GM13977 (cell line): Measurements from ENCODE around the gene RAB3C.

ENCODE experiments used
- DNase-seq: peaks from one replicate; pipeline ENCODE4 v3.0.0; 2012; ENCODE audit warnings: low spot score
- in situ Hi-C: fragments of 300-500 bp; cut with MboI; formaldehyde crosslinking; loops from one replicate; pipeline ENCODE4 v1.12.0; 2022; ENCODE audit warnings: low sequenced_read_pairs, low pct_unique_long_range_greater_than_20kb, mixed read lengths, inconsistent platforms; ENCODE audit not compliant: unreplicated experiment
- TF ChIP-seq, protein P1 (sequence below): IDR thresholded peaks from 2 replicates; pipeline ENCODE4 v1.5.1; 2012; ENCODE audit warnings: mild to moderate bottlenecking, control low read depth; ENCODE audit not compliant: insufficient read depth; ENCODE audit errors: extremely low read depth, missing control alignments

The RAB3C gene

DNA sequence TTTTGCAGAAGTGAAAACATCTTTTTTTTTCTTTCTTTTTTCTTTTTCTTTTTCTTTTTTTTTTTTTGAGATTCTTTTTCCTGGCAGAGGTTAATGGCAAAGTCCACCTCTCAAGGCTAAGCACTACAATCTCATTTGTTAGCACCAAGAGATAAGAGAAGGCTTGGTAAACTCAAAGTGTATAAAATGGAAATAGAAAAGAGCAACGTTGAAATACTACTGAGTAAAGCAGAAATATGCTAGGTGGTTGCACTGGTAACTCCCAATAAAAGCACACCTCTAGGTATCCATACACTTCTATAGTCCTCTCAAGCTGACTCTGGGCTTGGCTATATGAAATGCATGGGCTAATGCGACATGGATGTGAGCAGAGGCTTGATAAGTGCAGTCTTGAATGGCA is 188.9 kb downstream of the RAB3C start:
- in situ Hi-C loops: no loop called here
- TF ChIP-seq, protein P1, sequence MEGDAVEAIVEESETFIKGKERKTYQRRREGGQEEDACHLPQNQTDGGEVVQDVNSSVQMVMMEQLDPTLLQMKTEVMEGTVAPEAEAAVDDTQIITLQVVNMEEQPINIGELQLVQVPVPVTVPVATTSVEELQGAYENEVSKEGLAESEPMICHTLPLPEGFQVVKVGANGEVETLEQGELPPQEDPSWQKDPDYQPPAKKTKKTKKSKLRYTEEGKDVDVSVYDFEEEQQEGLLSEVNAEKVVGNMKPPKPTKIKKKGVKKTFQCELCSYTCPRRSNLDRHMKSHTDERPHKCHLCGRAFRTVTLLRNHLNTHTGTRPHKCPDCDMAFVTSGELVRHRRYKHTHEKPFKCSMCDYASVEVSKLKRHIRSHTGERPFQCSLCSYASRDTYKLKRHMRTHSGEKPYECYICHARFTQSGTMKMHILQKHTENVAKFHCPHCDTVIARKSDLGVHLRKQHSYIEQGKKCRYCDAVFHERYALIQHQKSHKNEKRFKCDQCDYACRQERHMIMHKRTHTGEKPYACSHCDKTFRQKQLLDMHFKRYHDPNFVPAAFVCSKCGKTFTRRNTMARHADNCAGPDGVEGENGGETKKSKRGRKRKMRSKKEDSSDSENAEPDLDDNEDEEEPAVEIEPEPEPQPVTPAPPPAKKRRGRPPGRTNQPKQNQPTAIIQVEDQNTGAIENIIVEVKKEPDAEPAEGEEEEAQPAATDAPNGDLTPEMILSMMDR: no peak
- no peak for DNase-seq

DNA sequence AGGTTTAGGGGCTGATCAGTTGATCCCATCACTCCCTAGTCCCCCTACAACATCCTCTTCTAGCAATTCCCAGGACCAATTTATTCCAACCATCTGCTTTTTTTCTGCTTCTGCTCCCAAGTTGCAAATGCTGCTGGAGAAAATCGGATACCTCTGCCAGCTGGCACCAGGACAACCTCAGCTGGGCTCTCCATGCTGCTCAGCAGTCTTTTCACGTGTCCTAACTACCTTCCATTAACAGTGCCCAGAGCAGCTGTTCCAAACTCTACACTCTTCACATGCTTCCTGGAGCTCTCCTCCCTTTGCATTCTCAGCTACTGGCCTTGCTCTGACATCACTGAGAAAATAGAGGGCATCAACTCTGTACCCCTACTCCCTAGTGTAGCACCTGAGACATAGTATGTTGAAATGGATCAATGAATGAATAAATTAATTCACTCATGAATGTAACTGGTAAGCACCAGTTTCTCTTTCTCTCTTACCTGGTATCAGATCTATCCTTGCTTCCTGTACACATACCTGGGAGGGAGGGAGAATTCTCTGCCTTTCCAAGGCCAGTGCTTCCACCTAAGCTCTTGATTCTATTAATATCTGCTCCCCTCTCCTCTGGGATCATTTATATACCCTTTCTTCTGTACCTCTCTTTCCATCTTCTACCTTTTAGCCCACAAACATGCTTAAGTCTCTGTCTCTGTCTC is 191.0 kb downstream of the RAB3C start:
- in situ Hi-C loops: no loop called here
- DNase-seq: no peak
- TF ChIP-seq, protein P1: no peak

DNA sequence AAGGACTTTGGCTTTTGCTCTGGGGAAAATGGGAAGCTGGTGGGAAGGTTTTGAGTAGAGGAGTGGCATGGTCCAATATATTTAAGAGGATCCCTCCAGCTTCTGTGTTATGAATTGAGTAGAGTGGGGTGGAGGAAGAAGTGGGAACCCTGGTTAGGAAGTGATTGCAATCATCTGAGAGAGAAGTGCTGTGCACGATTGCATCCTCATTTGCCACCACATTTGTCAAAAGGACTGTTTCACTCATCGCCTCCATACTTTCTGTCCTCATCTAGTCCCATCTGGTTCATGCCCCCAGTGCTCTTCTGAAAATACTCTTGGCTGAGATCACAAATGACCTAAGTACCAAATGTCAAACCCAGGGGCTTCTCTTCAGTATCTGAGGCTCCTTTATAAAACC is 192.1 kb downstream of the RAB3C start:
- in situ Hi-C loops: no loop called here
- TF ChIP-seq, protein P1: no peak

DNA sequence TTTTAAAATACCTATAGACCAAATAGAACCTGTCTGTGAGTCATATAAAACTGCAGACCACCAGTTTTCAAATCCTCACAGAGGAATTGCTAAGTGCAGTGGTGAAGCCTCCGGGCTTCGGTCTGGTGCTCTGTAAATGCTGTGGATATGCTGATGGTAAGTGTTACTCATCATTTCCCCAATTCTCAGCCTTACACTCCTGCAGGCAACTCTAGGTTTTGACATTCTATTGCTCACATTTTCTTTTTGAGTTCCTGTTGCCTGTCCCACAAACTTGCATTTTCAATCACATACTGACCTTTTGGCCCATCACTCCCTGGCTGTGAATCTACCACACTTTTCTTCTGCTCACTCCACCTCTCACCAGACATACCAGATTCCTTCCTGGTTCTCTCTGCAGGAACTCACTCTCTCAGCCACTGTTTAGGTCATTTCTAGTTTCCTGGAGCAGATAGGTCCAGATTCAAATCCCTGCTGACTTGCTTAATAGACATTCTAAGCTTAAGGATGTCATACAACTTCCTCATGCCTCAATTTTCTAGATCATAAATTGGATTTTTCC is 192.9 kb downstream of the RAB3C start:
- TF ChIP-seq, protein P1: no peak
- DNase-seq: no peak
- in situ Hi-C loops: no loop called here

More for the DNA sequence above, 192.1 kb downstream of the RAB3C start:
- no peak for DNase-seq

DNA sequence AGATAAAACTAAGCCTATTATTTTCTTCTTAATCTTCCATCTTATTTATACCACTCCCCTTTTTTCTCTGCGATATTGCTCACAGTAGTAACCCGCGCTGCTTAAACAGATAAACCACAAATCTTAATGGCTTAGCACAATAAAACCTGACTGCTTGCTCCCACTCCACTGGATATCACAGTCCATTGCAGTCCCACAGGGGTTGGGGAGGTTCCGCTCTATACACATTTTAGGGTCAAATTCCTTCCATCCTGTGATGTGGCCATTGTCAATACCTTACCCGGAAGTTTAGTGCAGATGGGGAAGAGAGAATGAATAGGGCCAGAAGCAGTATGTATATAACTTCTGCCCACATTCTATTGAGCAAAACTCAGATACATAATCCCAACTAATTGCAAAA is 193.7 kb downstream of the RAB3C start:
- DNase-seq: no peak
- in situ Hi-C loops: no loop called here
- TF ChIP-seq, protein P1: no peak

DNA sequence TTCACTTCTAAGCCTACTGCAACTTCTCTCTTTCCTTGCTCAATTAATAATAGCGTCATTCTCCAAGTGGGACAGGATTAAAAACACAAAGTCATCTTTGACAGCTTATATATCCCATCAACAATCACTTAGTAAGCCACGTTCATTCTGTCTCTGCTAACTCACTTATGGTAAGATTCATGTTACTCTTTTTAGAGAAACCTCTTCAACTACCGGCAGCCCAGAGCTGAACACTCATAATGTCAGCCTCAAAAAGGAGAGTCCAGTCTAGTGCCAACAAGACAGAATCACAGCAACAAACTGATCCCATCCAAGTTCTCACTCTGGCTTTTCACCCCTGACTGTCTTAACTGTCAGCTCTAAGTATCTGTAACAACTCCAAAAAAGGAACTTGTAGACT is 196.0 kb downstream of the RAB3C start:
- in situ Hi-C loops: no loop called here
- TF ChIP-seq, protein P1: no peak
- DNase-seq: no peak

DNA sequence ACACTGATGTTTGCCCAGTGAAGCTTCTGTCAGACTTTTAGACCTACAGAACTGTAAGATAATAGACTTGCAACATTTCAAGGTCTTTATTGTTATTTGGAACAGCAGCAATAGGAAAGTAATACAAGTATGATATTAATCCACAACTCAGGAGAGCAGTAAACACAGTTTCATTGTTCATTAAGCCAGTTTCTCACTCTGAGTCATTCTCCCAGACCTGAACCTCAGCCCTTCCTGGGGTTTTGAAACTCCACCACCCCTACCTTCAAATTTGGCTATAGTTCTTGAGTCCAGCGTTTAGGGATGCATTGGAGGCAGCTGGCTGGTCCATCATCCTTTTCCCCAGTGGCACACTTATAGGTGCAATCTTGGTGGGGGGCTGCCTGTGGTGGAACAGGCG is 203.2 kb downstream of the RAB3C start:
- TF ChIP-seq, protein P1: no peak
- in situ Hi-C loops: no loop called here
- DNase-seq: no peak
